ENCODE data around the gene ZBTB8OS. TPM values are rescaled to one million over a fixed set of nuclear protein-coding genes. Genes with fewer than 3 reads are reported as not detected.
"Not testable (repeated sequence)": the region's sequence is repeated elsewhere in the genome, so short reads cannot be mapped to it uniquely, and the experiment has no call there.

The ZBTB8OS gene
- total and polyA plus RNA-seq, 7 experiments from 2014 or later: 35.5 to 65.9 (median 49.8) TPM

DNA sequence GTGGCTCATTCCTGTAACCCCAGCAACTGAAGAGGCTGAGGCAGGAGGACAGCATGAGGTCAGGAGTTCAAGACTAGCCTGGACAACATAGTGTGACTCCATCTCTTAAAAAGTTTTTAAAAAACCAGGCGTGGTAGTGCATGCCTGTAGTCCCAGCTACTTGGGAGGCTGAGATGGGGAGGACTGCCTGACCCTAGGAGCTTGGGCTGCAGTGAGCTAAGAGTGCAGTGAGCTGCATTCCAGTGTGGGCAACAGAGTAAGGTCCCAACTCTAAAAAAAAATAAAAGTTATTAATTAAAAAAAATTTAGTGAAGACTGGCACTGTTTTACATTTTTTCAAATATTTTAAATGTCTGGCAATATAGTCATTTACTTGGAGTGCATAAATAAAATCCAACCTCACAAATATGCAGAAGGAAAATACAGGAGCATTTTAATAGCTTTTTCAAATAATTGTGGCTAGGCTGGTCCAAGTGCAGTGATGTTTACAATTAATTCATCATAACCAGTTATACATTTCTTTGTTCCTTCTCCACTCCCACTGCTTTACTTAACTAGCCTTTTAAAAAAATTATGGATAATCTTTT is 10.8 kb downstream of the ZBTB8OS start:
- Histone ChIP-seq H3K27ac (ENCODE audit: low read depth, low read length) (no peak overlapping the region), H3K9me3 (ENCODE audit: control insufficient read depth in 2 of 3, low read length in 3 of 3) (no peaks in the 10 kb centered on the region), H3K4me1 (ENCODE audit: control insufficient read depth in 2 of 2, insufficient read depth in 2 of 2, low read length in 2 of 2) (no peaks in the 10 kb centered on the region), H3K27me3 (ENCODE audit: control insufficient read depth in 2 of 2, insufficient read depth in 2 of 2, low read length in 2 of 2) (no peaks in the 10 kb centered on the region), H3K36me3 (ENCODE audit: control insufficient read depth in 2 of 3, insufficient read depth in 3 of 3, low read length in 3 of 3) (peaks cover 0 to 4% (median 4%) of the 10 kb centered on the region in 3 experiments), H3K4me3 (ENCODE audit: low read length) (no peak overlapping the region)
- ChIA-PET CTCF (no interaction called here), POLR2A (no interaction called here)
- no peaks in the 10 kb centered on the region for H3K9me3 Mint-ChIP-seq
- DNase-seq (no peak), ATAC-seq (no peak)
- peaks cover 0 to 18% (median 5%) of the 10 kb centered on the region in 5 donors for H3K36me3 Mint-ChIP-seq
- no peak overlapping the region for H3K27ac Mint-ChIP-seq
- H3K4me3 Mint-ChIP-seq: no peak overlapping the region
- peaks cover 9 to 27% (median 20%) of the 10 kb centered on the region in 7 donors for H3K4me1 Mint-ChIP-seq
- H3K27me3 Mint-ChIP-seq: no peaks in the 10 kb centered on the region
- intact Hi-C loops (cut with micrococcal nuclease): no loop called here

DNA sequence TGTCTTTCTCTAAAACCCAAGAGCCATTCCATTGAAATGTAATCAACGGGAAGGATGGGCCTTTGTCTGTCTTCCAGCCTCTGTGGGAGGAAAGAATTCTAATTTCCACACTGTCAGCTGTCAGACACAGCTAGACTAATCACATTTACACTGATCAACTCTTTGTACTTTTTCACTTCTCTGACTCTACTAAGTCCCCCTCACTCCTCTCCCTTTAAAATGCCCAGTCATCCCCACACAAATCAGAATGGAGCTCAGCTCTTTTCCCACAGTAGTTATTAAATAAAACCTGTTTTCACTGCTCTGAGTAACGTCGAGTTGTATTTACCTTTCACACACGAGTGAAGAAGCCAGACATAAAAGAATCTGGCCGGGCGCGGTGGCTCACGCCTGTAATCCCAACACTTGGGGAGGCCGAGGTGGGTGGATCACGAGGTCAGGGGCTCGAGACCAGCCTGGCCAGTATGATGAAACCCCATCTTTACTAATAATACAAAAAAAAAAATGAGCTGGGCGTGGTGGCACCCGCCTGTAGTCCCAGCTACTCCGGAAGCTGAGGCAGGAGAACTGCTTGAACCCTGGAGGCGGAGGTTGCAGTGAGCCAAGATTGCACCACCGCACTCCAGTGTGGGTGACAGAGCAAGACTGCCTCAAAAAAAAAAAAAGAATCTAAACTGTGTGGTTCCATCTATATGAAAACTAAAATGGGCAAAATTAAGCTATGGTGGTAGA is 13.3 kb downstream of the ZBTB8OS start:
- intact Hi-C loops (cut with micrococcal nuclease): no loop called here
- POLR2A ChIA-PET: interaction anchor here (0.7 kb wide), 1 partner anchor 701 kb away, joined by 3 read pairs; no protein-coding TSS in a partner anchor
- CTCF ChIA-PET: interaction anchor here (1.0 kb wide), 1 partner anchor 27 kb away, joined by 5 read pairs; no protein-coding TSS in a partner anchor

DNA sequence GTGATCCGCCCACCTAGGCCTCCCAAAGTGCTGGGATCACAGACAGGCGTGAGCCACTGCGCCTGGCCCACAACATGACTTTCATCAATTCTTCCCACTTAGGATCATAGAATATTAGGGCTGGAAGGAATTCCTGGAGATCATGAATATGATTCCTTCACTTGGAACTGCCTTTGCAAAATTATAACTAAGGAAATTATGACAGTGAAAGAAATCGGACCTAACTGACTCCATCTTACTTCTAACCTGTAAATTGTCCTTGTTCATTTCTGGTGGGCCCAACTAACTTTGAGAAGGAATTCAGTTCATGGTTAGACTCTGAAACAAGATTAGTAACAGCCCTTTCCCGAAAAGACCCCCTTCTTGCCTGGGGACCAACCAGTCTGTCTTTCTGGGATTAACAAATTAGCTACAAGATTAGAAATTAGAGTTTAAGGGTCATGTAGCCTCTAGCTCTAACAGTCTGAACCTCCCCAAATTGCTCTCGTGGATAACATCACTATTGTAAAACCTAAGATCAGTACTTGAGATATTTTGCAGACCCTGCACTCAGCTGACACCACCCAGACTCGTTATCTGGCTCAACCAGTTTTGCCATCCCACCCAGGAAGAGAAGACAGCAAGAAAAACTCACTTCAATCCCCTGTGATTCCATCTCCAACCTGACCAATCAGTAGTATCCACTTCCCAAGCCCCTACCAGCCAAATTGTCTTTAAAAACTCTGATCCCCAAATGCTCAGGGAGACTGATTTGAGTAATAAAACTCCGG is 14.7 kb downstream of the ZBTB8OS start:
- Histone ChIP-seq H3K9me3 (ENCODE audit: control insufficient read depth in 2 of 3, low read length in 3 of 3) (no peaks in the 10 kb centered on the region), H3K27me3 (ENCODE audit: control insufficient read depth in 2 of 2, insufficient read depth in 2 of 2, low read length in 2 of 2) (no peaks in the 10 kb centered on the region), H3K4me3 (ENCODE audit: low read length) (no peak overlapping the region), H3K4me1 (ENCODE audit: control insufficient read depth in 2 of 2, insufficient read depth in 2 of 2, low read length in 2 of 2) (no peaks in the 10 kb centered on the region), H3K36me3 (ENCODE audit: control insufficient read depth in 2 of 3, insufficient read depth in 3 of 3, low read length in 3 of 3) (peaks cover 0 to 26% (median 4%) of the 10 kb centered on the region in 3 experiments), H3K27ac (ENCODE audit: low read depth, low read length) (no peak overlapping the region)
- Mint-ChIP-seq H3K4me3 (no peak overlapping the region), H3K4me1 (peaks cover 8 to 21% (median 16%) of the 10 kb centered on the region in 7 donors), H3K27ac (peak overlapping the region in 1 of 9 donors; percentile 63), H3K9me3 (no peaks in the 10 kb centered on the region), H3K36me3 (peaks cover 0 to 32% (median 5%) of the 10 kb centered on the region in 5 donors), H3K27me3 (no peaks in the 10 kb centered on the region)
- intact Hi-C loops (cut with micrococcal nuclease): no loop called here
- ChIA-PET POLR2A (no interaction called here), CTCF (no interaction called here)
- DNase-seq (no peak), ATAC-seq (no peak)

More for the DNA sequence above, 13.3 kb downstream of the ZBTB8OS start:
- Mint-ChIP-seq H3K4me3 (no peak overlapping the region), H3K36me3 (peaks cover 0 to 32% (median 5%) of the 10 kb centered on the region in 5 donors), H3K27ac (no peak overlapping the region), H3K9me3 (no peaks in the 10 kb centered on the region), H3K27me3 (no peaks in the 10 kb centered on the region), H3K4me1 (peaks cover 8 to 25% (median 17%) of the 10 kb centered on the region in 7 donors)
- H3K9me3 ChIP-seq (ENCODE audit: control insufficient read depth in 2 of 3, low read length in 3 of 3): no peaks in the 10 kb centered on the region
- H3K36me3 ChIP-seq (ENCODE audit: control insufficient read depth in 2 of 3, insufficient read depth in 3 of 3, low read length in 3 of 3): peaks cover 0 to 23% (median 4%) of the 10 kb centered on the region in 3 experiments
- DNase-seq (no peak), ATAC-seq (no peak)
- no peaks in the 10 kb centered on the region for H3K27me3 ChIP-seq (ENCODE audit: control insufficient read depth in 2 of 2, insufficient read depth in 2 of 2, low read length in 2 of 2)
- no peak overlapping the region for H3K27ac ChIP-seq (ENCODE audit: low read depth, low read length)
- no peaks in the 10 kb centered on the region for H3K4me1 ChIP-seq (ENCODE audit: control insufficient read depth in 2 of 2, insufficient read depth in 2 of 2, low read length in 2 of 2)
- no peak overlapping the region for H3K4me3 ChIP-seq (ENCODE audit: low read length)

DNA sequence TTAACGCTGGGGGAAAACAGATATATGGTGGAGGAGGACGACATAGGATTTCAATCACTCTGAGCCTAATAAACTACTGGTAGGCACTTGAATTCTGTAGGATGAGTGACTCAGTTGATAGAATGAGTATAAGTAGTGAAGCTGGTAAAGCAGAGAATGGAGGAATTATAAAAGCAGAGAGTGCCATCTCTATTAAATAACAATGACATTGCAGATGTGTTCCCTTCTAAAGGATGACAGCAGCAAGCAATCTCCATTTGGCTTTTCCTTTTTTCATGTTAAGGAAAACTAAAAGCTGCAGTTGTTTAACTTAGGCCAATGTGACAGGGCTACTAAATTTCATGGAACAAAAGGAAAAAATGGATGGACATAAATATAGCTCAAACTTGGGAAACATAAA is 17.5 kb downstream of the ZBTB8OS start:
- H3K27ac ChIP-seq (ENCODE audit: low read depth, low read length): no peak overlapping the region
- CTCF ChIA-PET: no interaction called here
- Mint-ChIP-seq H3K4me3 (no peak overlapping the region), H3K9me3 (no peaks in the 10 kb centered on the region), H3K4me1 (peaks cover 8 to 21% (median 16%) of the 10 kb centered on the region in 7 donors), H3K27ac (peak overlapping the region in 1 of 9 donors; percentile 32), H3K36me3 (peaks cover 0 to 32% (median 6%) of the 10 kb centered on the region in 5 donors), H3K27me3 (no peaks in the 10 kb centered on the region)
- H3K9me3 ChIP-seq (ENCODE audit: control insufficient read depth in 2 of 3, low read length in 3 of 3): no peaks in the 10 kb centered on the region
- H3K36me3 ChIP-seq (ENCODE audit: control insufficient read depth in 2 of 3, insufficient read depth in 3 of 3, low read length in 3 of 3): peaks cover 0 to 34% (median 4%) of the 10 kb centered on the region in 3 experiments
- POLR2A ChIA-PET: interaction anchor here (1.2 kb wide), 1 partner anchor 11 kb away, joined by 5 read pairs; no protein-coding TSS in a partner anchor
- H3K4me3 ChIP-seq (ENCODE audit: low read length): no peak overlapping the region
- no peak for DNase-seq
- no peaks in the 10 kb centered on the region for H3K27me3 ChIP-seq (ENCODE audit: control insufficient read depth in 2 of 2, insufficient read depth in 2 of 2, low read length in 2 of 2)
- intact Hi-C loops (cut with micrococcal nuclease): no loop called here
- peaks cover 0 to 1% of the 10 kb centered on the region in 2 donors for H3K4me1 ChIP-seq (ENCODE audit: control insufficient read depth in 2 of 2, insufficient read depth in 2 of 2, low read length in 2 of 2)
- ATAC-seq: no peak

DNA sequence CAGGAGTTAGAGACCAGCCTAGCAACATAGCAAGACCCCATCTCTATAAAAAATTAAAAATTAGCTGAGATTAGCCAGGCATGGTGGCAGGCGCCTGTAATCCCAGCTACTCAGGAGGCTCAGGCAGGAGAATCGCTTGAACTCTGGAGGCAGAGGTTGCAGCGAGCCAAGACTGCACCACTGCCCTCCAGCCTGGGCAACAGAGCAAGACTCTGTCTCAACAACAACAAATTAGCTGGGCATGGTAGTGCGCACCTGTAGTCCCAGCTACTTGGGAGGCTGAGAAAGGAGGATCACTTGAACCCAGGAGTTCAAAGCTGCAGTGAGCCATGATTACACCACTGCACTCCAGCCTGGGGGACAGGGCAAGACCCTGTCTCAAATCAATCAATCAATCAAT is 20.2 kb downstream of the ZBTB8OS start:
- DNase-seq; H3K27ac Mint-ChIP-seq; ATAC-seq; H3K4me3 Mint-ChIP-seq; H3K4me1 ChIP-seq (ENCODE audit: control insufficient read depth in 2 of 2, insufficient read depth in 2 of 2, low read length in 2 of 2); H3K9me3 ChIP-seq (ENCODE audit: control insufficient read depth in 2 of 3, low read length in 3 of 3); intact Hi-C loops (cut with micrococcal nuclease); CTCF ChIA-PET; H3K27me3 Mint-ChIP-seq; H3K4me3 ChIP-seq (ENCODE audit: low read length); H3K27ac ChIP-seq (ENCODE audit: low read depth, low read length); H3K27me3 ChIP-seq (ENCODE audit: control insufficient read depth in 2 of 2, insufficient read depth in 2 of 2, low read length in 2 of 2); H3K9me3 Mint-ChIP-seq: not testable (repeated sequence)
- Mint-ChIP-seq H3K36me3 (peaks cover 0 to 29% (median 13%) of the 10 kb centered on the region in 5 donors), H3K4me1 (peaks cover 6 to 22% (median 11%) of the 10 kb centered on the region in 7 donors)
- POLR2A ChIA-PET: interaction anchor here (0.7 kb wide), 1 partner anchor 73 kb away, joined by 3 read pairs; the partner anchor contains the start of gene SYNC
- peaks cover 0 to 34% (median 3%) of the 10 kb centered on the region in 3 experiments for H3K36me3 ChIP-seq (ENCODE audit: control insufficient read depth in 2 of 3, insufficient read depth in 3 of 3, low read length in 3 of 3)

DNA sequence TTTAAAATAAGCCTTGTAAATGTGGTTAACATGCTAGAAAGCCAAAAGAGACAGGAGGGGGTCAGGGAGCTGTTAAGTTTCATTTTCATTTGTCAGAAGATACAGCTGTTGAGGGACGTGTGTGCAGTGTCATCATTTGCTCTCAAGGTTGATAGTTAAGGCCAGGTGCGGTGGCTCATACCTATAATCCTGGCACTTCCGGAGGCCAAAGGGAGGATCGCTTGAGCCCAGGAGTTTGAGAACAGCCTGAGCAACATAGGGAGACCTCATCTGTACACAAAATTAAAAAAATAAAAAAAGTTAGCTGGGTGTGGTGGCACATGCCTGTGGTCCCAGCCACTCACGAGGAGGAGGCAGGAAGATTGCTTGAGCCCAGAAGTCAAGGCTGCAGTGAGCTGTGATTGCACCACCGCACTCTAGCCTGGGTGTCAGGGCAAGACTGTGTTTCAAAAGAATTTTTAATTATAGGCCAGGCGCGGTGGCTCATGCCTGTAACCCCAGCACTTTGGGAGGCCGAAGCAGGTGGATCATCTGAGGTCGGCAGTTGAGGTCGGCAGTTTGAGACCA is 22.7 kb downstream of the ZBTB8OS start:
- Histone ChIP-seq H3K4me1 (ENCODE audit: control insufficient read depth in 2 of 2, insufficient read depth in 2 of 2, low read length in 2 of 2) (peaks cover 0 to 23% of the 10 kb centered on the region in 2 donors), H3K27ac (ENCODE audit: low read depth, low read length) (no peak overlapping the region), H3K27me3 (ENCODE audit: control insufficient read depth in 2 of 2, insufficient read depth in 2 of 2, low read length in 2 of 2) (no peaks in the 10 kb centered on the region), H3K4me3 (ENCODE audit: low read length) (no peak overlapping the region), H3K9me3 (ENCODE audit: control insufficient read depth in 2 of 3, low read length in 3 of 3) (no peaks in the 10 kb centered on the region), H3K36me3 (ENCODE audit: control insufficient read depth in 2 of 3, insufficient read depth in 3 of 3, low read length in 3 of 3) (peaks cover 0 to 20% (median 3%) of the 10 kb centered on the region in 3 experiments)
- DNase-seq (no peak), ATAC-seq (peak; percentile 76)
- intact Hi-C loops (cut with micrococcal nuclease): no loop called here
- ChIA-PET CTCF (no interaction called here), POLR2A (interaction anchor here (0.9 kb wide), 1 partner anchor 23 kb away, joined by 3 read pairs; the partner anchor contains the start of gene RBBP4)
- Mint-ChIP-seq H3K9me3 (peaks cover 0 to 3% (median 0%) of the 10 kb centered on the region in 11 donors), H3K27me3 (no peaks in the 10 kb centered on the region), H3K36me3 (peaks cover 13 to 31% (median 26%) of the 10 kb centered on the region in 5 donors), H3K4me3 (peak overlapping the region in 2 of 10 donors; percentile 59 to 75), H3K4me1 (peaks cover 22 to 32% (median 27%) of the 10 kb centered on the region in 7 donors), H3K27ac (peak overlapping the region in 5 of 9 donors; percentile 39 to 88 (median 55))
